KG1 (cell line): ENCODE data around the gene ZBTB26.
"Not testable (repeated sequence)": the region's sequence is repeated elsewhere in the genome, so short reads cannot be mapped to it uniquely, and the experiment has no call there.

Experiments
- DNase-seq: peaks from one replicate; lab custom pipeline; 2025; lab: John Stamatoyannopoulos, UW

Gene ZBTB26

GRCh38 chr9:122923947-122924346 is 7.4 kb downstream of the ZBTB26 start:
- no peak for DNase-seq

GRCh38 chr9:122922713-122923112 is 8.6 kb downstream of the ZBTB26 start:
- no peak for DNase-seq

- no peak for DNase-seq
Measured at GRCh38 chr9:122918310-122918709, 13.0 kb downstream of the ZBTB26 start.

GRCh38 chr9:122912964-122913673 is 18.2 kb downstream of the ZBTB26 start, which contains the start of gene ZBTB6:
Gene ZBTB6, minus strand, starts transcription at chr9:122913323. Its CDS starts 1,251 bp downstream, at chr9:122912072.
- DNase-seq, result peak; percentile 78

- DNase-seq, result no peak
Measured at GRCh38 chr9:122912671-122912963, 18.7 kb downstream of the ZBTB26 start.

- not testable (repeated sequence) for DNase-seq
Measured at GRCh38 chr9:122906122-122906521, 25.2 kb downstream of the ZBTB26 start.

- DNase-seq, result peak; percentile 99
Measured at GRCh38 chr9:122904823-122905710, 26.2 kb downstream of the ZBTB26 start, which contains the start of gene RC3H2. Gene RC3H2, minus strand, starts transcription at chr9:122905359. Its CDS starts 7,850 bp downstream, at chr9:122897509.

- DNase-seq, result no peak
Measured at GRCh38 chr9:122904466-122904822, 26.9 kb downstream of the ZBTB26 start.

- DNase-seq, result no peak
Measured at GRCh38 chr9:122900791-122901190, 30.5 kb downstream of the ZBTB26 start.

GRCh38 chr9:122897969-122898368 is 33.3 kb downstream of the ZBTB26 start:
- no peak for DNase-seq

GRCh38 chr9:122888480-122888879 is 42.8 kb downstream of the ZBTB26 start:
- DNase-seq, result no peak

- DNase-seq, result no peak
Measured at GRCh38 chr9:122883125-122883524, 48.2 kb downstream of the ZBTB26 start.

- DNase-seq, result no peak
Measured at GRCh38 chr9:122879443-122879842, 51.9 kb downstream of the ZBTB26 start.

- no peak for DNase-seq
Measured at GRCh38 chr9:122875523-122875922, 55.8 kb downstream of the ZBTB26 start.

- DNase-seq, result not testable (repeated sequence)
Measured at GRCh38 chr9:122867276-122867675, 64.0 kb downstream of the ZBTB26 start.

GRCh38 chr9:122866079-122866478 is 65.2 kb downstream of the ZBTB26 start:
- DNase-seq, result no peak
